ENCODE results near the gene RPE65.
"Not testable (repeated sequence)": the region's sequence is repeated elsewhere in the genome, so short reads cannot be mapped to it uniquely, and the experiment has no call there.

RPE65 gene

DNA sequence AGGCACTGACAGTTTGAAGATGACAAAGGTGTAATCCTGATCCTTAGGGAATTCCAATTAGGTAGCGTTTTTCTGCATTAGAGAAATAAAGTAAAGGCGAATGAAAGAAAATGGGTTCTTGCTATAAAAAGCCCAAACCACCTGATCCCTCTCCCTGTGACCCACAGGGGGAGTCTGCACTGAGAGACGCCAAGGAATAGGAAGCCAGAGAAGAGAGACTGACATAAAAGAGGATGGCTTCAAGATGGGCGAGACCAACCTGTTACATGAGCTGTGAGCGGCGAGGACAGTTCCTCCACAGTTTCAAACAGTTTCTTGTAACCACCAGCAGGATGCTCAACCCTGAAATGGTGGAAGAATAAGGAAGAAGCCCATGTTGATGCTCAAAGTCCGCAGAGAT lies 1.4 kb downstream of the RPE65 start:
- DNase-seq = no peak

DNA sequence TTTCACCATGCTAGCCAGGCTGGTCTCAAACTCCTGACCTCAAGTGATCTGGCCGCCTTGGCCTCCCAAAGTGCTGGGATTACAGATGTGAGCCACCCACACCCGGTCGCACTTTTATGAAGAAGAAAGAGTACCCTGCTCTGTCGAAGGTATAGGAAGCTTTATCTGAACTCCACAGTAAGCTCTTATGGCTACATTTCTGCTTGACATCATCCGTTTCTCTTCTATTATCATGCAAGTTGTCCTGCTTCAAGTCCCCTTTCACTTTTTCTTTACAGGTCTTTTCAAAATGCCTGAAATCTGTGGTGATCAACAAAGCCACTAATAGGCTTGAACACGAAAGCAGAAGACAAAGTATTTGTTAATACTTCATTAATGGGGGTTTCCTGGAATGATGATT lies 4.0 kb downstream of the RPE65 start:
- DNase-seq = no peak

- peak; percentile 41 to 72 for DNase-seq
Observed at GRCh38 chr1:68442822-68443556, 6.8 kb downstream of the RPE65 start.

GRCh38 chr1:68442006-68442405 lies 7.7 kb downstream of the RPE65 start:
- DNase-seq = peak; percentile 5 to 35

DNA sequence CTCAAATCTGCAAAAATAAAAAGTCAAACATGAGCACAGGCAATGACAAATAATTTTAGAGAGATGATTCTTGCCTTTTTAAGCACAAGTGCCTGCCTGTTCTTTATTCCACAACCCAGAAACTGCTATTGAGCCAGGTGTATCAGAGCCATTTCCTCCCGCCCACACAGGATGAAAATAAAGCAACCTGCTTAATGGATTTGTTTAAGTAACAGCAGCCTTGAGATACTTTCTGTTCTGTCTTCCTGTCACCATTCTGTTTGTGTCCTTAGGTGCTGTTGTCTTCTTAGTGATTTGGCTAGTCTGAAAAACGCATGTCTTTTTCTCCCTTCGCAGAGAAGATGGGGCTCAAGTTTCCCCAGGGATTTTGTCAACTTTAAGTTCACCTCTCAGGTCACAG lies 11.4 kb downstream of the RPE65 start:
- no peak for DNase-seq

- no peak for DNase-seq
Observed at GRCh38 chr1:68433395-68433794, 16.4 kb downstream of the RPE65 start.

DNA sequence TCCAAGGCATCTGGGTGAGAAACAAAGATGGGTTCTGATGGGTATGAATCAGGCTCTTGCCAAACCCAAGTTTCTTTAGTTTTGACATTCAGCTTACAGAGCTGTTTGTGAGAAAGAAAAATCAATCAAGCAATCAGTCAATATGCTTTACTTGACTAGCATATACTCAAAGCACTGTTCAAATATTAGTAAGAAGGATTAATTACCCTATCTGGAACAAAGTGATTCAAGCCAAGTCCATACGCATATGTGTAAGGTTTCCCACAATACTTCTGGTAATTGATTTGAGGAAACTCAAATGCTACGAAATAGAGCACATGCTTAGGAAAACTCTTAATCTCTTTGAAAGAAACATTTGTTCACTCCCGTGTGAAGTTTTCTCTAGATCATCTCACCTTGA lies 18.7 kb downstream of the RPE65 start:
- no peak for DNase-seq

GRCh38 chr1:68429233-68429808 lies 20.4 kb downstream of the RPE65 start:
- no peak for DNase-seq

DNA sequence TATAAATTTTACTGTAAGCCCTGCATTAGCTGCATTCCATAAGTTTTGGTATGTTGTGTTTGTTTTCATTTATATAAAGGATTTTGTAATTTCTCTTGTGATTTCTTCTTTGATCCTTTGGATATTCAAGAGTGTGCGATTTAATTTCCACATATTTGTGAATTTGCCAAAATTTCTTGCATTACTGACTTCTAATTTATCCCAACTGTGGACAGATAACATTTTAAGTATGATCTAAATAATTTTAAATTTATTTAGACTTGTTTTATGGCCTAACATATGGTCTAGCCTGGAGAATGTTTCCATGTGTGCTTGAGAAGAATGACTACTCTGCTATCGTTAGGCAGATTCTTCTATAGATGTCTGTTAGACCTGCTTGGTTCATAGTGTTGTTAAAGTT lies 23.2 kb downstream of the RPE65 start:
- DNase-seq = no peak

GRCh38 chr1:68421350-68421749 lies 28.4 kb downstream of the RPE65 start:
- no peak for DNase-seq

DNA sequence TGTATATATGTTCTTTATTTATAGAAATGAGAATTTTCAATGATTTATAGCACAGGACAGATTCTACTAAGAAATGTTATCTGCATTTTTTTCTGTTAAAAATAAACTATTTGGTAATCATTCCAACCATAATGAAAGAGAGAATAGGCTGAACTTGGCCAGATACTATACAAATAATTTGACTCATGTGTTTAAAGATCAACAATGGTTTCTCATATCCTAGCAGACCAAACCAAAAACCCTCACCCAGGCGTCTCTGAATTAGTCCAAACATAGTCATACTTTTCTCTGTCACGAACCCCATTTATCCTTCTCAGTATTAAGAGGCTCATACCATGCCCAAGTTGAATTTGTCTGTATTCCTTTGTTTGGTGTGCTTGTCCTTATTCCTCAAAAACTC lies 40.3 kb downstream of the RPE65 start:
- no peak for DNase-seq

DNA sequence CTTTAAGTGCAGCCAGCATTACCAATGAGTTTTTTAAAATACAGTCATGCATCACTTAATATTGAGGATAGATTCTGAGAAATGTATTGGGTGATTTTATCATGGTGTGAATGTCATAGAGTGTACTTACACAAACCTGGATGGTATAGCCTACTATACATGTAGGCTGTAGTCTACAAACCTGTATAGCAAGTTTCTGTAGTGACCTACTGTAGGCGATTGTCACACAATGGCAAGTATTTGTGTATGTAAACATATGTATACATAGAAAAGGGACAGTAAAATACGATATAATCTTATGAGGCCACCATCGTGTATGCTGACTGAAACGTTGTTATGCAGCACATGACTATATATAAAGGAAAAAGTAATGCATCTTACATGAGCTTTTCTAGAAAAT lies 48.2 kb downstream of the RPE65 start:
- peak; percentile 61 to 80 for DNase-seq

DNA sequence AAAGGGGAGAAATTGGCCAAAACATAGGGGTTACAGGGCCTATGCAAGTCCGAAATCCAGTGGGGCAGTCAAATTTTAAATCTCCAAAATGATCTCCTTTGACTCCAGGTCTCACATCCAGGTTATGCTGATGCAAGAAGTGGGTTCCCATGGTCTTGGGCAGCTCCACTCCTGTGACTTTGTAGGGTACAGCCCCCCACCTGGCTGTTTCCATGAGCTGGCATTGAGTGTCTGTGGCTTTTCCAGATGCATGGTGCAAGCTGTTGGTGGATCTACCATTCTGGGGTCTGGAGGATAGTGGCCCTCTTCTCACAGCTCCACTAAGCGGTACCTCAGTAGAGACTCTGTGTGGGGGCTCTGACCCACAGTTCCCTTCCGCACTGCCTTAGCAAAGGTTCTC lies 54.2 kb downstream of the RPE65 start:
- not testable (repeated sequence) for DNase-seq

DNA sequence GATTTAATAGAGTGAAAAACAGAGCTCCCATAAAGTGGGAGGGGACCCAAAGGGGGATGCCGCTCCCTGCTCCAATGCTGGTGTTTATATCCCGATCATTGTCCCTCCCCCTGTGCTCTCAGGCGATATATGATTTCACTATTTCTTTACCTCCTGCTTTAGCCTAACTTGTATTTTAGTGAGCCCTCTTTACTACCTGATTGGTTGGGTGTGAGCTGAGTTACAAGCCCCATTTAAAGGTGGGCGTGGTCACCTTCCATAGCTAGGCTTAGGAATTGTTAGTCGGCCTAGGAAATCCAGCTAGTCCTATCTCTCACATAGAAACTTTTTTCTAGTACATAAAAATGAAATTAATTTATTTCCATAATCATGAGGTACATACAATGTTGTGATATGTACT lies 57.3 kb downstream of the RPE65 start:
- not testable (repeated sequence) for DNase-seq

- not testable (repeated sequence) for DNase-seq
Observed at GRCh38 chr1:68385798-68386524, 63.8 kb downstream of the RPE65 start.

- no peak for DNase-seq
Observed at GRCh38 chr1:68384872-68385411, 64.8 kb downstream of the RPE65 start.

- DNase-seq = no peak
Observed at GRCh38 chr1:68384321-68384813, 65.4 kb downstream of the RPE65 start.

- no peak for DNase-seq
Observed at GRCh38 chr1:68383092-68383491, 66.7 kb downstream of the RPE65 start.

GRCh38 chr1:68379085-68379478 lies 70.7 kb downstream of the RPE65 start:
- no peak for DNase-seq
